Immature natural killer cell (primary cell): ENCODE data around the gene RNF224. TPM values are rescaled to one million over a fixed set of nuclear protein-coding genes. Genes with fewer than 3 reads are reported as not detected.
"Not testable (repeated sequence)": the region's sequence is repeated elsewhere in the genome, so short reads cannot be mapped to it uniquely, and the experiment has no call there.

Experiments
- DNase-seq, 3 donors: peaks; one replicate each; pipeline ENCODE4 v3.0.0; 2022; ENCODE audit warnings: mixed read lengths in 1 of 3
- H3K27ac Mint-ChIP-seq, 6 donors: one replicate each; pipeline ENCODE4 v1.8.0; 2020; ENCODE audit warnings: mixed read lengths in 6 of 6, mild to moderate bottlenecking in 5 of 6, inconsistent platforms in 4 of 6, moderate library complexity in 3 of 6
- H3K27me3 Mint-ChIP-seq, 3 donors: one replicate each; pipeline ENCODE4 v1.8.0; 2020 to 2021; ENCODE audit warnings: low read depth in 3 of 3, mild to moderate bottlenecking in 3 of 3, mixed read lengths in 3 of 3, moderate library complexity in 3 of 3, inconsistent platforms in 1 of 3
- H3K36me3 Mint-ChIP-seq, 3 donors: one replicate each; pipeline ENCODE4 v1.8.0; 2020; ENCODE audit warnings: mixed read lengths in 3 of 3, inconsistent platforms in 2 of 3, mild to moderate bottlenecking in 2 of 3
- H3K4me1 Mint-ChIP-seq, 2 donors: one replicate each; pipeline ENCODE4 v1.8.0; 2020; ENCODE audit warnings: inconsistent platforms in 2 of 2, mild to moderate bottlenecking in 2 of 2, mixed read lengths in 2 of 2, moderate library complexity in 1 of 2
- H3K4me3 Mint-ChIP-seq, 5 donors: one replicate each; pipeline ENCODE4 v1.8.0; 2020; ENCODE audit warnings: mild to moderate bottlenecking in 5 of 5, mixed read lengths in 5 of 5, inconsistent platforms in 3 of 5, moderate library complexity in 3 of 5
- H3K9me3 Mint-ChIP-seq, 6 donors: one replicate each; pipeline ENCODE4 v1.8.0; 2020; ENCODE audit warnings: mild to moderate bottlenecking in 6 of 6, mixed read lengths in 6 of 6, inconsistent platforms in 4 of 6, moderate library complexity in 3 of 6
- polyA plus RNA-seq, 3 donors: library from polyadenylated mRNA; unstranded; fragments of 300-500 nt; fragmentation: Illumina TruSeq; gene quantifications; one replicate each; pipeline ENCODE4 v1.2.3, GENCODE V29; 2021

Gene RNF224
- polyA plus RNA-seq, 3 donors from 2014 or later: not detected

DNA sequence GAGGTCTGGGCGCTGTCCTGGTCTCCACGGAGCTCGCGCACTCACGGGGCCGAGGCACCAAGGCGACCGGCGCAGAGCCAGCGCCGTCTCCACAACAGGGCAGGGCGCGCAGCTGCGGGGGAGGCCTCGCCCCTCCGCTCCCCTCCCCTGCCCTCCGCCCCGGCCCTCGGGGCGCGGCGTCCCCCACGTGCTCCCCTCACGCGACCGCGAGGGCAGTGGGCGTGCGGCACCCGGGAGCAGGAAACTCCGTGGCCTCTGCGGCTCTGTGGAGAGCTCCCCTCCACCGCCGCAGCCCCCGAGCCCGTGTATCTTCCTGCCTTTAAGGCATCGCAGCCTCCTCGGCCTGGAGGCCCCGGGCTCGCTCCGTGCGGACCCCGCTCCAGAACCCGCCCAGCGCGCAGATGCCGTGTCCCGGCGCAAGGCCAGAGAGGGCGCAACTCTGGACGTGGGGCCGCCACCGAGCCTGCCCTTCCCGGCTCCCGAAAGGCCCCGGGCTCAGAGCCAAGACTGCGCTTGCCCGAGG lies 13.1 kb downstream of the RNF224 start:
- Mint-ChIP-seq H3K9me3 (no peaks in the 10 kb centered on the region), H3K4me3 (peak overlapping the region; percentile 63 to 79 (median 71)), H3K4me1 (peaks cover 28 to 31% of the 10 kb centered on the region in 2 donors), H3K27ac (peak overlapping the region in 3 of 6 donors; percentile 46 to 92 (median 77)), H3K36me3 (peaks cover 0 to 3% (median 0%) of the 10 kb centered on the region in 3 donors), H3K27me3 (peaks cover 12 to 26% (median 25%) of the 10 kb centered on the region in 3 donors)
- peak in 2 of 3 donors; percentile 82 to 84 for DNase-seq

DNA sequence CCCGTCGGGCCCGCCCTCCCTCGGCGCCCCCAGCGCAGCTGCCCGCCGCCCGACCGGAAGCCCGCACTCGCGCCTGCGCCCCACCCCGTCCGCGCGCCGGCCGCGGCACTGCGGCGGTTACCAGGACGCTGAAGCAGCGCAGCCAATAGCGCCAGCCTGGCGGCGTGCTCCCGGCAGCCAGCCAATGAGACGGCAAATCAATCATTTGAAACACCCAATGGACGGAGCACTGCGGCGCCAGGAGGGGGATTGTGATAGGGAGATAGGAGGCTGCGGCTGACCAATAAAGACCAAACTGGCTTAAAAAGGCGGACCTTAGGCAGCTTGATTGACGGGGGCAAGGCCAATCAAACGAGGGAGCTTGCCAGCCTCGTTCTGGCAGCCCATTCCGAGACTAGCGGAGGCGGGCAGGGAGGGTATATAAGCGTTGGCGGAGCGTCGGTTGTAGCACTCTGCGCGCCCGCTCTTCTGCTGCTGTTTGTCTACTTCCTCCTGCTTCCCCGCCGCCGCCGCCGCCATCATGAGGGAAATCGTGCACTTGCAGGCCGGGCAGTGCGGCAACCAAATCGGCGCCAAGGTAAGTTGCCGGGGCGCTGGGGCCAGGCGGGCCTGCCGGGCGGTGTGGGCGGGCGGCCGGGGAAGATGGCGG lies 13.7 kb downstream of the RNF224 start, which contains the start of gene TUBB4B:
Gene TUBB4B, plus strand, starts transcription at position 447 of the 649 bp plus-strand sequence. Its CDS starts 74 bp downstream, at position 521.
- peak; percentile 99 for DNase-seq
- H3K9me3 Mint-ChIP-seq: no peaks in the 10 kb centered on the region
- H3K27me3 Mint-ChIP-seq: peaks cover 12 to 26% (median 25%) of the 10 kb centered on the region in 3 donors
- H3K36me3 Mint-ChIP-seq: peaks cover 0 to 3% (median 0%) of the 10 kb centered on the region in 3 donors
- H3K4me3 Mint-ChIP-seq: peak within 1 kb of the TSS; percentile 92 to 96 (median 93)
- peaks cover 28 to 31% of the 10 kb centered on the region in 2 donors for H3K4me1 Mint-ChIP-seq
- H3K27ac Mint-ChIP-seq: peak within 1 kb of the TSS; percentile 68 to 94 (median 92)

DNA sequence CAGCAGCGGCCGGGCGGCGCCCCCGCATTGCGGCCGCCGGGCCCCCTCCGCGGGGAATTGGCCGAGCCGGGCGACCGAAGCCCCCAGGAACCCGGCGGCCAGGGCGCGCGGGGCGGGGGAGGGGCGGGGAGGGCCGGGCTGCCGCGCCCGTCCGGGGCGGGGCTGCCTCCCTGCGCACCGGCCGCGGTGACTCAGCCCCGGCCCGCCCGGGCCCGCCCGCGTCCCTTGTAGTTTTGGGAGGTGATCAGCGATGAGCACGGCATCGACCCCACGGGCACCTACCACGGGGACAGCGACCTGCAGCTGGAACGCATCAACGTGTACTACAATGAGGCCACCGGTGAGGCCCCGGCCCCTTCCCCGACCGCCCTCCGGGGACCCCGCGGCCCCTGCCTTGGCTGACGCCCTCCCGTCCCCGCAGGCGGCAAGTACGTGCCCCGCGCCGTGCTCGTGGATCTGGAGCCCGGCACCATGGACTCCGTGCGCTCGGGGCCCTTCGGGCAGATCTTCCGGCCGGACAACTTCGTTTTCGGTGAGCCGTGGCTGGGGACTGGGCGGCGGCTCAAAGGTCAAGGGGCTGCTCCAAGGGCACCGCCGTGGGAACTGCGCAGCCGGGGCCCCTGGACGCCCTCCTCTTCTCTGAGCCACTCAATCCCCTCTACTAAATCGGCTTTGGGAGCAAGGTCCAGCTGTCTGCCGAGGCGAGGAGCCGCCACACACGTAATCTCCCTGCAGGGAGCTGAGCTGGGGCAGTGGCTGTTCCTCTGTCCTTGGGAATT lies 14.4 kb downstream of the RNF224 start:
- DNase-seq: peak in 1 of 3 donors; percentile 52

DNA sequence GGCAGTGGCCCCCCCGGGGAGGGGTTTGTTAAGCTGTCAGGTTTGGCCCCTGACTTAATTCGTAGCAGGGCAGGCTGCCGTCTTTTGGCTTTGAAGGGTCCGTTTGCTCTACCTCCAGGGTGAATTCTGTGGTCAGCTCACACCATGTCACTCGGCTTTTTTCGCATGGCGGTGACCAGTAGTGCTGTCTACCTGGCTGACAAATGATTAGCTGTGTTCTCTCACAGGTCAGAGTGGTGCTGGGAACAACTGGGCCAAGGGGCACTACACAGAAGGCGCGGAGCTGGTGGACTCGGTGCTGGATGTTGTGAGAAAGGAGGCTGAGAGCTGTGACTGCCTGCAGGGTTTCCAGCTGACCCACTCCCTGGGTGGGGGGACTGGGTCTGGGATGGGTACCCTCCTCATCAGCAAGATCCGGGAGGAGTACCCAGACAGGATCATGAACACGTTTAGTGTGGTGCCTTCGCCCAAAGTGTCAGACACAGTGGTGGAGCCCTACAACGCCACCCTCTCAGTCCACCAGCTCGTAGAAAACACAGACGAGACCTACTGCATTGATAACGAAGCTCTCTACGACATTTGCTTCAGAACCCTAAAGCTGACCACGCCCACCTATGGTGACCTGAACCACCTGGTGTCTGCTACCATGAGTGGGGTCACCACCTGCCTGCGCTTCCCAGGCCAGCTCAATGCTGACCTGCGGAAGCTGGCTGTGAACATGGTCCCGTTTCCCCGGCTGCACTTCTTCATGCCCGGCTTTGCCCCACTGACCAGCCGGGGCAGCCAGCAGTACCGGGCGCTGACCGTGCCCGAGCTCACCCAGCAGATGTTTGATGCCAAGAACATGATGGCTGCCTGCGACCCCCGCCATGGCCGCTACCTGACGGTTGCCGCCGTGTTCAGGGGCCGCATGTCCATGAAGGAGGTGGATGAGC lies 15.2 kb downstream of the RNF224 start:
- Mint-ChIP-seq H3K27ac (peak overlapping the region; percentile 64 to 78 (median 74)), H3K4me3 (peak overlapping the region; percentile 77 to 85 (median 81)), H3K9me3 (no peaks in the 10 kb centered on the region), H3K36me3 (peaks cover 0 to 3% (median 0%) of the 10 kb centered on the region in 3 donors), H3K4me1 (peaks cover 28% of the 10 kb centered on the region in 2 donors), H3K27me3 (peaks cover 12 to 28% (median 25%) of the 10 kb centered on the region in 3 donors)
- DNase-seq: peak in 2 of 3 donors; percentile 17 to 18

More for the DNA sequence above, 14.4 kb downstream of the RNF224 start:
- Mint-ChIP-seq H3K4me3 (peak overlapping the region; percentile 78 to 94 (median 84)), H3K36me3 (peaks cover 0 to 3% (median 0%) of the 10 kb centered on the region in 3 donors), H3K9me3 (no peaks in the 10 kb centered on the region), H3K27me3 (peaks cover 12 to 26% (median 25%) of the 10 kb centered on the region in 3 donors), H3K4me1 (peaks cover 28 to 30% of the 10 kb centered on the region in 2 donors), H3K27ac (peak overlapping the region in 5 of 6 donors; percentile 64 to 92 (median 68))

DNA sequence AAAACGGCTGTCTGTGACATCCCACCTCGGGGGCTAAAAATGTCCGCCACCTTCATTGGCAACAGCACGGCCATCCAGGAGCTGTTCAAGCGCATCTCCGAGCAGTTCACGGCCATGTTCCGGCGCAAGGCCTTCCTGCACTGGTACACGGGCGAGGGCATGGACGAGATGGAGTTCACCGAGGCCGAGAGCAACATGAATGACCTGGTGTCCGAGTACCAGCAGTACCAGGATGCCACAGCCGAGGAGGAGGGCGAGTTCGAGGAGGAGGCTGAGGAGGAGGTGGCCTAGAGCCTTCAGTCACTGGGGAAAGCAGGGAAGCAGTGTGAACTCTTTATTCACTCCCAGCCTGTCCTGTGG lies 15.9 kb downstream of the RNF224 start:
- peak in 1 of 3 donors; percentile 14 for DNase-seq
- not testable (repeated sequence) for H3K9me3 Mint-ChIP-seq, H3K27ac Mint-ChIP-seq, H3K36me3 Mint-ChIP-seq
- peak overlapping the region in 2 of 5 donors; percentile 21 to 24 for H3K4me3 Mint-ChIP-seq
- H3K27me3 Mint-ChIP-seq: peaks cover 12 to 28% (median 25%) of the 10 kb centered on the region in 3 donors
- peaks cover 28% of the 10 kb centered on the region in 2 donors for H3K4me1 Mint-ChIP-seq

DNA sequence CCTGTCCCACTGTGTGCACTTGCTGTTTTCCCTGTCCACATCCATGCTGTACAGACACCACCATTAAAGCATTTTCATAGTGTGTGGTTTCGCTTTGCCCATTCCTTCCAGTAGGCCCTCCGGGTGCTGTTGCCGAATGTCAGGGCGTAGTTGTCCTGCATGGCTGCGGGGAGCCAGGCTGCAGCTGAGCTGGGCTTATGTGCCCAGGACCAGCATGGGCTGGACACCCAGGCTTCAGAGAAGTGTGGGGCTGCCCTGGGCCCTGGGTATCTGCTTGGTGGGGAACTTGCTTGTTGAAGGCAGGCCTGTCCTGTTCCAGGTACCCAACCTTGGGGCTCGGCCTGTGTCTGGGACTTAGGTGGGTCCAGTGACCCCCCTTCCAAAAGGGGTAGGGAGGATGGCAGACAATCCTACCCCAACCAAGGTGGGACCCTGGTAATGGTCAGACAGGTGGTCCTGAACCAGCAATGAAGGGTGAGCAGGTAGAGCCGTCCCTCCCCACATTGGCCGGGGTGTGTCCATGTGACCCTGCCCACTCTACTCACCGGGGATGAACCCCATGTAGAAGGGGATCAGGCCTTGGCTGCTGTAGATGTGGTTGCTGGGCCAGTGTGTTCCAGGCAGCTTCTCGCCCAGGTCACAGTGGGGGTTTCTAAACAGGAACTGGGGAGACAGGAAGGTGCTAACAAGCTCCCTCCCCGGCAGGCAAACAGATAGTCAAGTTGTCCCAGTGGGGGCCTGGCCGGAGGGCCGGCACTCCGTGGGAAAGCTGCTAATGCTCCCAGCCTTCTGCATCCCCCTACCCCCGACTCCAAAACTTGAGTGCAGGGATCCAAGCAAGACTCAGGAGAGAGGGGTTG lies 16.6 kb downstream of the RNF224 start:
- no peaks in the 10 kb centered on the region for H3K9me3 Mint-ChIP-seq
- H3K4me3 Mint-ChIP-seq: peak overlapping the region in 2 of 5 donors; percentile 27 to 36
- no peak overlapping the region for H3K27ac Mint-ChIP-seq
- peaks cover 25 to 27% of the 10 kb centered on the region in 2 donors for H3K4me1 Mint-ChIP-seq
- peak in 2 of 3 donors; percentile 15 to 16 for DNase-seq
- H3K27me3 Mint-ChIP-seq: peaks cover 12 to 28% (median 25%) of the 10 kb centered on the region in 3 donors
- H3K36me3 Mint-ChIP-seq: peaks cover 0 to 3% (median 0%) of the 10 kb centered on the region in 3 donors

DNA sequence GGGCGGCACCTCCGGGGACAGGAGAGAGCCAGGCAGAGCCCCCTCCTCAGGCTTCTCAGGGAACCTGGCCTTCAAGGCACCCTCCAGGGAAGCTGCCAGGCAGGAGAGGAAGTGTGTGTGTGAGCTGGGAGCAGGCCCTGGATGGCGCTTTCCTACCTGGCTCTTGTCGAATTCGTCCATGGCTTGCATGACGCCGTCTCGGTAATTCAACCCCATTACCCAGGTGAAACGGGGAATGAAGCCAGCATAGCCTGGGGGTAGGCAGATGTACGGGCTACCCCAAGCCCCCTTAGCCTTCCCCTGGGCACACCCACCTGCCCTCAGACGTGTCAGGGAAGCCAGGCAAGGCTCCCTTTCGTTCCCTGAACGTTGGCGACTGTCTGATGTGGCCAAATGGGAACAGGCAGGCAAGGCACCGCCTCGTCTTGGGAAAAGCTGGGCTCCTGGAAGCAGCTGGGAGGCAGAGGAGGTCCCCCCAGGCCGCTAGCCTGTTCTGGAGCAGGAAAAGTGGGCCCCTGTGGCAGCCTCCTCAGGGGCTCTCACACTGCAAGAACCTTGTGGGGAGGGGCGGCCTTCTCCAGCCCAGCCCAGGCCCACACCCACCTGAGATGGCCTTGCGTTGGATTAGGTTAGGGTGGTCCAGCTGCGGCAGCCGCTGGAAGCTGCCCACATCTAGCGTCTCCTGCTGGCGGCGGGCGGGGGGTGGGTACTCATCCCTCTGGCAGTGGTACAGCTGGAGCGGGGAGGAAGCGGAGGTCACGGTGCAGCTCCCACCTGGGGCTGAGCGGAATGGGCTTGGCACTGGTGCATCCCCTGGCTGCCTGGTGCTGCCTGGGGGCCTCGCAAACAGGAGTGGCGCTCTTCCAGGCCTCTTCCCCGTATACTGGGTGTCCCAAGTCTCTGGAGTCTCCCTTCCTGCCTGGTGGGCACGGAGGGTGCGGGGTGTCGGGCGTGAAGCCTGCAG lies 17.5 kb downstream of the RNF224 start:
- H3K27me3 Mint-ChIP-seq: peaks cover 12 to 26% (median 25%) of the 10 kb centered on the region in 3 donors
- no peak overlapping the region for H3K4me3 Mint-ChIP-seq
- H3K9me3 Mint-ChIP-seq: no peaks in the 10 kb centered on the region
- no peak overlapping the region for H3K27ac Mint-ChIP-seq
- peaks cover 19 to 22% of the 10 kb centered on the region in 2 donors for H3K4me1 Mint-ChIP-seq
- DNase-seq: no peak
- H3K36me3 Mint-ChIP-seq: peaks cover 0 to 3% (median 0%) of the 10 kb centered on the region in 3 donors

DNA sequence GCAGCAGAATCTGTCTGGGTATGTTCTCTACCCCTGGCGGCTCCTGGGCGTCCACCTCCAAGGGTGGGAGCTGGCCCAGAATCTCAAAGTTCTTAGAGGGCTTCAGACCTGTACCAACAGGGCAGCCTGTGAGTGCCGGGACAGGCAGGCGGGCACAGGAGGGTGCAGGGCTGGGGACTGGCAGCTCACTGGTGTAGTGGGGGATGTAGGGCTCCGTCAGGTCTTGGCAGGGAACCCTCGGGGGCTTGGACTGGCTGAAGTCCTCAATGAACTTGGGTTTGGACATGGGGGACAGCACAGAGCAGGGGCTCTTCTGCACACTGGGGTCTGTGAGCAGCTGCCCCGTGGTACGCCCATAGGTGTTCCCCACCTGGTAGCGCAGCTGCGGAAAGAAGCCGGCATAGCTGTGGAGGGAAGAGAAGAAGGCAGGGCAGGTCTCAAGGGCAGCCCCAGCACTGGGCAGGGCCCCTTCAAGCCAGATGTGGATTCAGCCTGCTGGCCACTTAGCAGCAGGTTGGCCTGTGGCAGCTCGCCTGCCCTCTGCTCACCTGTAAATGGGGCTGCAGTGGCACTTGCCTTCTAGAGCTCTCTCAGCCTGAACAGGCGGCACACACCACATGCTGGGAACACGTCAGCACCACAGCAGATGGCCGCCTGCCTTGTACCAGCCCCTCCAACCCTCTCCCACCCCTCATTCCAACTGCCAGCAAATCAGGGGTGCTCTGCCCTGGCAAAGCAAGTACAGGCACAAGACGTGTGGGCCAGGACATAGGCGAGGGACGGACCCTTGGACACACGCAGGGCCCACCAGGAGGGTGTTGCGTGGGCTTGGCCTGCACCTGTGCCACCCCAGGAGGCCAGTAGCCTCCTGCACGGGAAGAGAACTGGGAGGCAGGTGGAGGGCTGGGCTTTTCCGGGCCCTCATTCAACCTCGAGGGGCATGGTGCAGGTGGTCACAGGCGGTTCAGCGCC lies 18.4 kb downstream of the RNF224 start:
- H3K9me3 Mint-ChIP-seq: no peaks in the 10 kb centered on the region
- peaks cover 12 to 25% (median 20%) of the 10 kb centered on the region in 3 donors for H3K27me3 Mint-ChIP-seq
- peaks cover 16 to 22% of the 10 kb centered on the region in 2 donors for H3K4me1 Mint-ChIP-seq
- DNase-seq: no peak
- H3K4me3 Mint-ChIP-seq: no peak overlapping the region
- peaks cover 0 to 3% (median 0%) of the 10 kb centered on the region in 3 donors for H3K36me3 Mint-ChIP-seq
- H3K27ac Mint-ChIP-seq: no peak overlapping the region

DNA sequence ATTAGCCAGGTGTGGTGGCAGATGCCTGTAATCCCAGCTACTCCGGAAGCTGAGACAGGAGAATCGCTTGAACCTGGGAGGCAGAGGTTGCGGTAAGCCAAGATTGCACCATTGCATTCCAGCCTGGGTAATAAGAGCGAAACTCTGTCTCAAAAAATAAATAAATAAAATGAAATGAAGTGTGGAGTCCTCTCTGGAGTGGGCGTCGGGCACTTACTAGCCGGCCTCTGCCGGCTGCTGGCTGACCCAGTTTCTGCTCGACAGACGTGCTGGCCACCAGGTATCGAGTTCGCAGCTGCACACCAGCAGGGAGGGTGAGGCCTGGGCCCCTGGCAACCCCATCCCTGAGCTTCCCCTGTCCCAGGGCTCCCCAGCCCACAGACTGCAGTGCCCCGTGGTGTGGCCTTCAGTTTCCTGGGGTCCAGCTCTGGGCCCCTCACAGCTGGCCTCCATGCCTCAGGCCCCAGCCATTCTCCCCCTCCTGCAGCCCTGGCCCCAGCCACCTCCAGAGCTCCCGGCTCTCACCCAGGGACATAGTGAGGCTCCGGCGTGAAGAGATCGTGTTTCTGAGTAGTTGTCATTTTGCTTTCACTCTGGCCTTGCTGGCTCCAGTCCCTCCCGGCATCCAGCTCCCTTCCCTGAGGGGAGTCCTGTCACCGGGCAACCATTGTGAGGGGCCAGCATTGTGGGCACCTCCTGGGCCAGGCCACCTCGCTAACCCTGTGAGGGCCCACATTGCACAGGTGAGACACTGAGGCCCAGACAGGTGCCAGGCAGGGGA lies 20.0 kb downstream of the RNF224 start:
- H3K4me1 Mint-ChIP-seq: peaks cover 11 to 13% of the 10 kb centered on the region in 2 donors
- no peak for DNase-seq
- peaks cover 5 to 17% (median 12%) of the 10 kb centered on the region in 3 donors for H3K27me3 Mint-ChIP-seq
- no peaks in the 10 kb centered on the region for H3K9me3 Mint-ChIP-seq
- no peak overlapping the region for H3K4me3 Mint-ChIP-seq
- no peak overlapping the region for H3K27ac Mint-ChIP-seq
- peaks cover 0 to 3% (median 0%) of the 10 kb centered on the region in 3 donors for H3K36me3 Mint-ChIP-seq

DNA sequence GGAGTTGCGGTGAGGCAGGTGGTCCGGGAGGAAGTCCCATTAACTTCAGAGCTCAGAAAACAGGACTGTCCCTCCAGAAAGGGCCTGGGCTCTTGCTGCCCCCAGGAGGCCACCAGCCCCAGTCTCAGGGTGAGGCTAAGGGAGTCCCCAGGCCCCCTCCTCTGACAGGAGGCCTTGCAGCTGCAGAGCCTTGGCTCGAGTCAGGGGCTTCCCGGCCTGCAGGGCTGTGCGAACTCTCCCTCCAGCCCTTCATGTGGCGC lies 20.5 kb downstream of the RNF224 start:
- no peaks in the 10 kb centered on the region for H3K9me3 Mint-ChIP-seq
- no peak overlapping the region for H3K4me3 Mint-ChIP-seq
- H3K27me3 Mint-ChIP-seq: peaks cover 1 to 12% (median 7%) of the 10 kb centered on the region in 3 donors
- peaks cover 0 to under 1% (median 0%) of the 10 kb centered on the region in 3 donors for H3K36me3 Mint-ChIP-seq
- H3K4me1 Mint-ChIP-seq: peaks cover 6 to 7% of the 10 kb centered on the region in 2 donors
- H3K27ac Mint-ChIP-seq: no peak overlapping the region
- no peak for DNase-seq
